T-helper 1 cell treated with Interleukin-12 subunit alpha and Interleukin-12 subunit beta and Interleukin-4 antibody, amounts not matched to agents 30 ng/mL and 1 ng/mL, for 36 hours (primary cell): ENCODE measurements around the gene RFLNA. TPM values are rescaled to one million over a fixed set of nuclear protein-coding genes. Genes with fewer than 3 reads are reported as not detected.
"Not testable (repeated sequence)": the region's sequence is repeated elsewhere in the genome, so short reads cannot be mapped to it uniquely, and the experiment has no call there.

Experiments used
- intact Hi-C: fragments of 100-400 bp; cut with micrococcal nuclease; formaldehyde crosslinking; loops from one replicate; pipeline ENCODE4 v1.15.1; 2024
- total RNA-seq: library from RNA; stranded (reverse); gene quantifications from 2 replicates; pipeline ENCODE4 v1.2.3, GENCODE V29; 2022

The RFLNA gene
- total RNA-seq, 1 donor from 2014 or later: not detected

DNA sequence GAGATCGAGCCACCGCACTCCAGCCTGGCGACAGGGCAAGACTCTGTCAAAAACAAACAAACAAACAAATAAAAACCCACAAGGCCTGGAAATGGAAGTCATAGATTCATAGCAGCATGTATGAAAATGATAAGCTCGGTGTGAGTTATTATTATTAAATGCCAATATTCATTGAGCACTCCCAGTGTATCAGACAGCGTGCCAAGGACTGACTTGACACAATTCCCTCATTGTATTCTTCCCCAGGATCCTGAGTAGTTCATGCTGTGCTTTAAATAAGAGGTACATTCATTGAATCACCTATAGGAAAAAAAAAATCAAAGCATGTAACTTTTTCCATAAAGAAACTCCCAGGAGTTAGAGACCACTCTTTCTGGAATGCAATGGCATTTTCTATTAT is 12.6 kb upstream of the RFLNA start:
- intact Hi-C loops: no loop called here

GRCh38 chr12:124283326-124283725 is 11.6 kb upstream of the RFLNA start:
- intact Hi-C loops: no loop called here

- intact Hi-C loops: no loop called here
These were observed 10.5 kb upstream of the RFLNA start for GRCh38 chr12:124284368-124284767.

- intact Hi-C loops: no loop called here
These were observed 8.5 kb upstream of the RFLNA start for GRCh38 chr12:124286414-124286813.

DNA sequence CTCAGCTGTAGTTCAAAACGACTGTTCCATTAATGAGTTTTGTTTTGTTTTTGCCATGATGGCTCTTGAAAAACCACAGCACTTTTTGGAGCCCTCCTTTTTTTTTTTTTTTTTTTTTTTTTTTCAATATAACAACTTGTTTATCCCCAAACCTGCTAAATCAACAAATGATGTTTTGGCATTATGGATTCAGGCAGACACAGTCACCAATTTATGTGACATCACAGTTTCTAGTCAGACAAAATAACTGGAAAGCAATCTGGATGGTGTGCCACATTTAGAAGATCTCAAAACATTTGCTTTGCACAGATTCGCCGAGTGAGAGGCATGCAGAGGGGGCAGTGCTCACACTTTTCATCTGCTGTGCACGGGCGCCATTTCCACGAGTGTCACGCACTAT is 7.9 kb upstream of the RFLNA start:
- intact Hi-C loops: no loop called here

GRCh38 chr12:124289634-124290600 is 5.0 kb upstream of the RFLNA start:
- intact Hi-C loops: no loop called here

GRCh38 chr12:124292385-124292784 is 2.5 kb upstream of the RFLNA start:
- intact Hi-C loops: no loop called here

DNA sequence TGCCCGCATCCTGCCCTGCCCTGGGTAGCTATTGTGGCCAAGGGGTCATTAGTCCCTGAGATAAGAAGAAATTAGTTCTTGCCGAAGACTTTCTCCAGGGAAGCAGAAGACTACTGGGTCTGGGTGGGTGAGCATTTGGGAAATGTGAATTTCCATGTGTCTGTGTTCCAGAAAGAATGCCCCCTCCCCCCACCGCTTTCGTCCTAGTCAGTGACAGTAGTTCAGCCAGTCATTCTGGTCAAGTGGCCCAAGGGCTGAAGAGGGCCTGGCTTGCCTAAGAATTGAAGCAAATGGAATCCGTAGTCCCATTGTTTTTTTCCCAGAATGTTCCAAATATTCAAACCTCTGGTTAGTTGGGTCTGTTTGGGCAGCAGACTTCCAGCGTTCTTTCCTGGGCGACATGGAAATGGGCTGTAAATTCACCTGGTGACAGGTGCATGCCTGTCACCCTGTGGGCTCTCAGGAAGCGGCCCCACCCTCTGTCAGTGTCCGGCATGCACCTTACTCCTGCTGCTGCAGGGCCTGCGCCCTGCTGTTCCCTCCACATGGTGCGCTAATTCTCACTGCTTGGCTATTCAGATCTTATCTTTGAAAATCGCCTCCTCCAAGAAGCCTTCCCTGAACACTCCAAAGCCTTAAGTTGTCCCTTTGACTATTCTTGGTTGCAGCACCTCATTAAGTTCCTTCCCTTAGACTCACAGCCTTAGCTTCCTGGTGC is 1.4 kb upstream of the RFLNA start:
- intact Hi-C loops: no loop called here

GRCh38 chr12:124295431-124296058 is 652 bp downstream of the RFLNA start:
- intact Hi-C loops: no loop called here

GRCh38 chr12:124296295-124296915 is 1.5 kb downstream of the RFLNA start:
- intact Hi-C loops: no loop called here

DNA sequence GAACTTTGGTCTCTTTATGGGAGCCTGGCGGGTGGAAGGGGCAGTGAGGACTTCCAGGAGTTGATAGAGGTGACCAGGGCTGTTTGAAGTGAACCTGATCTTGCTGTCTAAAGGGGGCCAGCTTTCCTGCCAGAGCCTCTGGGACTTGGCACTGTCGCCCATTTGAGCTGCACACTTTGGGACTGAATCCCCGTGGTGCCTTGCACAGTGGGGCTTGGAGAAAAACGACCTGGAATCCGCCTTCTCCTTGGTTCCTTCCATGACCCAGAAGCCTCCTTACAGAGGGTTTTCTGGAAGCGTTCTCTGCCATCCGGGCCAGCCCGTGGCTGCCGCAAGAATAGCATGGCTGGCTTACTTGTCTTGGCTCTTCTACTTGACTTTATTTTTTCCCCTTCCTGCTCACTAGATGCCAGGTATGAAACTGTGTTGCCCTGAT is 2.0 kb downstream of the RFLNA start:
- intact Hi-C loops: no loop called here

DNA sequence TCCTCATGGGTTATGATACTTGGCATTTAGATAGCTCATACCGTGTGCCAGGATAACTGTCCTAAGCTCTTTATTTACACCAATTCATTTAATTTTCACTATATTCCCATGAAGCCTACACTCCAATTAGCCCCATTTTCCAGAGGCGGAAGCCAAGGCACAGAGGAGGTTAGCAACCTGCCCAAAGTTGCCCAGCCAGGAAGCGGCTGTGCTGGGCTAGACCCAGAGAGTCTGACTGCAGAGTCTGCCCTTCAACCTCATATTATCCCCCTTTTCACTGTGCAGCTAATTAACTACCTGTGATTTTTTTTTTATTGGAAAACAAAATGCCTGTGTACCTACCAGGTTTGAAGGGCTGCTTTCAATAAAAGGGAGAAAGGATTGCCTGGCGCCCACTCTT is 2.5 kb downstream of the RFLNA start:
- intact Hi-C loops: no loop called here

DNA sequence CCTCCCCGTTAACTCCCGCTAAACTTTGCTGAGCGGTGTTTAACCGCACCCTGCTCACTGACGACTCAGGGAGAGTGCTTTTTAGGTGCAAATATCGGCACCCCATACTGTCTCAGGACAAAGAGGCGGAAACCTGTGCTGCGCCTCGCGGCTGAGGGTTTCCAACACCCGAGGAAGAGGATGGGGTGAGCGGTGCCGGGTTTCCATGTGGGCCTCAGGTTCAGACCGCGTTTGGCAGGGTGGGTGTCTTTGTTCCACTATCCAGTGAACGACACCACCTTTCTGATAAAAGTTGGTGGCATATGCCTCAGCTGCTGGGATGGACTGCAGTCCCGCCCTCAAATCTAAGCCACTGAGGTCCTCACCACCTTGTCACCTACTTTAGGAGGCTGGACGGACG is 3.0 kb downstream of the RFLNA start:
- intact Hi-C loops: no loop called here

- intact Hi-C loops: no loop called here
These were observed 4.0 kb downstream of the RFLNA start for GRCh38 chr12:124298685-124299410.

DNA sequence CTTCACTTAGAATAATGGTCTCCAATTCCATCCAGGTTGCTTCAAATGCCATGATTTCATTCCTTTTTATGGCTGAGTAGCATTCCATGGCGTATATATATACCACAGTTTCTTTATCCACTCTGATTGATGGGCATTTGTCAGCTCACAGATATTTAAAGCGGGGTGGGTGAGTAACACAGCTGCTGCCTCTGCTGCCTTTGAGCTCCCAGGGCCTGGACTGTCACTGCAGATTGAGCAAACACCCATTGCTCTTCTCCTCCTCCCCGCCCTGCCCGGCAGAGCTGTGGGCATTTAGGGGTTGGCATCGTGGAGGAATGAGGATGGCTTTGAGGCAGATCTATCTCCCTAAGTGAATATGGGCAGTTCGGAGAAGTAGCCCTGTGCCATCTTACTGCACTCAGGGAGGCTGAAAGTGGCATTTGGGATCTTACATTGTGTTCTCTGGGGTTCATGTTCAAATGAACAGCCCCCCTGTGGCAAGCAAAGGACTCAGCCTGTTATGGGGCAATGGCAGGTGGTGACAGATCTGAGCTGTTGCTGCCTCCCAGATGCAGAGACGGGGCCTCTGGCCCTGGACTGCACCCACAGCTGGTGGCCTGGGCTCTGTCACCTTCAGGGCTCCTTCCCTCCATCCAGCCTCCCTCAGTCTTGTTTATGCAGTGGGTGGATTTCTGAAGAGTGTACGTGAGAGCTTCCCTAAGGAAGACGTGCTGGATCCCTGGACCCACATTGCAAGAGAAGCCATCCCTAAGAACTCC is 4.9 kb downstream of the RFLNA start:
- intact Hi-C loops: no loop called here

GRCh38 chr12:124300657-124301056 is 5.8 kb downstream of the RFLNA start:
- intact Hi-C loops: not testable (repeated sequence)

- intact Hi-C loops: no loop called here
These were observed 6.3 kb downstream of the RFLNA start for GRCh38 chr12:124301084-124301654.

GRCh38 chr12:124302241-124302806 is 7.4 kb downstream of the RFLNA start:
- intact Hi-C loops: no loop called here

GRCh38 chr12:124302807-124303578 is 8.1 kb downstream of the RFLNA start:
- intact Hi-C loops: no loop called here
